Uterus (tissue), 4 donors: Measurements from ENCODE around the gene FST. TPM values are rescaled to one million over a fixed set of nuclear protein-coding genes. Genes with fewer than 3 reads are reported as not detected.

Source experiments
- DNase-seq, 2 donors: peaks; one replicate each; pipeline ENCODE4 v3.0.0-alpha.2; 2019 to 2020
- H3K27ac ChIP-seq, 2 donors: fragments of 200-600 bp; sonication (generic); 1 replicate in 1 of 2; 2 replicates in 1 of 2; pipeline ENCODE4 v1.5.1; 2016 to 2018
- H3K27me3 ChIP-seq, 2 donors: fragments of 200-600 bp; sonication (generic); one replicate each; pipeline ENCODE4 v1.5.1; 2018 to 2019; ENCODE audit warnings: control low read depth in 1 of 2
- H3K36me3 ChIP-seq, 2 donors: fragments of 200-600 bp; sonication (generic); one replicate each; pipeline ENCODE4 v1.5.1; 2019; ENCODE audit warnings: control low read depth in 1 of 2
- H3K4me1 ChIP-seq, 2 donors: fragments of 200-600 bp; sonication (generic); one replicate each; pipeline ENCODE4 v1.5.1; 2018 to 2019; ENCODE audit warnings: control low read depth in 1 of 2
- H3K4me3 ChIP-seq, 2 donors: fragments of 200-600 bp; sonication (generic); 1 replicate in 1 of 2; 2 replicates in 1 of 2; pipeline ENCODE4 v1.5.1; 2018 to 2019; ENCODE audit warnings: mild to moderate bottlenecking in 1 of 2
- H3K9me3 ChIP-seq, 2 donors: fragments of 200-600 bp; sonication (generic); one replicate each; pipeline ENCODE4 v1.5.1; 2019; ENCODE audit warnings: control low read depth in 1 of 2
- CTCF ChIP-seq, 4 experiments: fragments of 200-600 bp in 2 of 4; fragments of 450-650 bp in 2 of 4; sonication (generic) in 2 of 4; IDR thresholded peaks; one replicate each; pipeline ENCODE4 v1.5.1; 2016 to 2019; ENCODE audit warnings: antibody characterized with exemption in 4 of 4, mild to moderate bottlenecking in 2 of 4, moderate library complexity in 1 of 4
- POLR2A ChIP-seq, 2 donors: fragments of 450-650 bp; IDR thresholded peaks; one replicate each; pipeline ENCODE4 v1.6.1; 2016; ENCODE audit warnings: antibody characterized with exemption in 2 of 2, mild to moderate bottlenecking in 1 of 2, moderate library complexity in 1 of 2
- intact Hi-C: fragments of 100-400 bp; cut with DNase I; formaldehyde crosslinking; loops from one replicate; pipeline ENCODE4 v1.15.1; 2023; ENCODE audit warnings: low total_unique reads
- total RNA-seq, 4 donors: library from RNA; depleted of rRNA in 3 of 4; stranded (reverse); fragments of >200 nt in 3 of 4; gene quantifications; one replicate each; pipeline versions ENCODE4 v1.1.0 to v1.2.4, GENCODE V29; 2014 to 2023
- donor health status: DM: yes; HTN: yes; CAD: no.

The FST gene
- total RNA-seq, 4 donors from 2014 or later, result 0.51 to 10.0 (median 6.8) TPM

DNA sequence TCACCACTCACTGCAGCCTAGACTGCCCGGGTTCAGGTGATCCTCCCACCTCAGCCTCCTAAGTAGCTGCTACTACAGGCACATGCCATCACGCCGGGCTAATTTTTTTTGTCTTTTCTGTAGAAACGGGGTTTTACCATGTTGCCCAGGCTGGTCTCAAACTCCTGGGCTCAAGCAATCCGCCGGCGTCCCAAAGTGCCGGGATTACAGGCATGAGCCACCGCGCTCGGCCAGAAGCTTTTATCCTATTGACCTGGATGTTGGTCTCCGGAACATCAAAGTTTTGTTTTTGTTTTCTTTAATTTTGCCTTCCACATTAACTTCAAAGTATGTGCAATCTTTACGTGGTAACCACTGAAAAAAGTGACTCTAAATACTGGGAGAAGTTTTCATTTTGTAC is 42.4 kb upstream of the FST start:
- no peaks in the 10 kb centered on the region for H3K9me3 ChIP-seq
- no peak overlapping the region for H3K4me3 ChIP-seq
- no peak for DNase-seq
- H3K27me3 ChIP-seq, result no peaks in the 10 kb centered on the region
- no peak for TF ChIP-seq CTCF (IDR thresholded peaks at IDR 0.05)
- no peak for TF ChIP-seq POLR2A (IDR thresholded peaks at IDR 0.05)
- no peaks in the 10 kb centered on the region for H3K4me1 ChIP-seq
- H3K27ac ChIP-seq, result no peak overlapping the region
- intact Hi-C loops, result no loop called here
- H3K36me3 ChIP-seq, result no peaks in the 10 kb centered on the region

DNA sequence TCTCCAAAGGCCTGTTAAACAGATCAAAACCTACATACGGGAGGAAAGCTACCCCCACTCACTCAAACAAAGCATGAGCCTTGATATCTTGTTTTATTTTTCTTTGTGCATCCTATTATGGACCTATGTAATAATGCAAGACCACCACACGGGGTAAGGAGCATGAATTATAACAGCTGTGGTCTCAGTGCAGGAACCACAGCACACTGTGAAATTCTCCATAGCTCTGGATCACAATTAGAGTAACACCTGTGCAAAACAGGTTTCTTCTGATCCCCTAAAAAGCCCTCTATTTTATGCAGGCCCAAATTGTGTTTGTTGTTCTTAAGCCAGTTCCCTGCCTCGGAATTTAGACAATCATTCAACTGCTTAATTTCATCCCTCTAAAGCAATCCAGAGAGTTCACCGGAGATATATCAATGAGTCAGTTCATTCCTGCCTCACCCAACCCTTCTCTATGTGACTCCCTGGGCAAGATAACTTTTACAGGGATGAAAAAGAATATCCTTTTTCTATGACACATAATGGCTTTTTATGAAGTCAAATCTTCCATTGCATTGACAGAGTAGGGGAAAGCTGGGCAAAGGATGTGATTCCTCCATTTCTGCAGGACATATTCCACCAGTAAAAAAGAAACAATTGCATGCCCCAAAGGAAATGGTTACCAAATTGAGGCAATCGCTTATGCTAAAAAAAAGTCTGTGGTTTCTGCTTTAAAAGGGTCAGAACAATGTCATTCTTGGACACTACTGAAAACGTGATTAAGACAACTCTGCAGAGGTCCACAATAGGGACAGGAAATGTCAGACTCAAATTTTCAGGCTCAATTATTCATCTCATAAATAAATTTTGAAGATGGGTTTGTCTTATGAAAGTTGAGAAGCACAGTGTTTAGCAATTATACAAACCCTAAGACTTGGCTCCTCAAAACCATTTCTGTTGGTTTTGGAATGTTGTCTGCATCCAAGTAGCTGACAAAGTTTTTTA is 41.6 kb upstream of the FST start:
- Histone ChIP-seq H3K27me3 (no peaks in the 10 kb centered on the region), H3K4me3 (no peak overlapping the region), H3K27ac (no peak overlapping the region), H3K4me1 (no peaks in the 10 kb centered on the region), H3K9me3 (no peaks in the 10 kb centered on the region), H3K36me3 (no peaks in the 10 kb centered on the region)
- intact Hi-C loops, result no loop called here
- TF ChIP-seq CTCF (IDR thresholded peaks at IDR 0.05) (no peak), POLR2A (IDR thresholded peaks at IDR 0.05) (no peak)
- no peak for DNase-seq

- DNase-seq, result no peak
- intact Hi-C loops, result no loop called here
- no peak overlapping the region for H3K27ac ChIP-seq
- H3K36me3 ChIP-seq, result no peaks in the 10 kb centered on the region
- no peaks in the 10 kb centered on the region for H3K4me1 ChIP-seq
- no peak overlapping the region for H3K4me3 ChIP-seq
- TF ChIP-seq POLR2A (IDR thresholded peaks at IDR 0.05), result no peak
- TF ChIP-seq CTCF (IDR thresholded peaks at IDR 0.05), result no peak
- H3K9me3 ChIP-seq, result no peaks in the 10 kb centered on the region
- H3K27me3 ChIP-seq, result no peaks in the 10 kb centered on the region
Observed at GRCh38 chr5:53442961-53443360, 37.5 kb upstream of the FST start.

GRCh38 chr5:53445569-53445968 is 34.9 kb upstream of the FST start:
- Histone ChIP-seq H3K27me3 (no peaks in the 10 kb centered on the region), H3K27ac (no peak overlapping the region), H3K36me3 (no peaks in the 10 kb centered on the region), H3K9me3 (no peaks in the 10 kb centered on the region), H3K4me1 (no peaks in the 10 kb centered on the region), H3K4me3 (no peak overlapping the region)
- no peak for DNase-seq
- TF ChIP-seq CTCF (IDR thresholded peaks at IDR 0.05) (no peak), POLR2A (IDR thresholded peaks at IDR 0.05) (no peak)
- intact Hi-C loops, result no loop called here

DNA sequence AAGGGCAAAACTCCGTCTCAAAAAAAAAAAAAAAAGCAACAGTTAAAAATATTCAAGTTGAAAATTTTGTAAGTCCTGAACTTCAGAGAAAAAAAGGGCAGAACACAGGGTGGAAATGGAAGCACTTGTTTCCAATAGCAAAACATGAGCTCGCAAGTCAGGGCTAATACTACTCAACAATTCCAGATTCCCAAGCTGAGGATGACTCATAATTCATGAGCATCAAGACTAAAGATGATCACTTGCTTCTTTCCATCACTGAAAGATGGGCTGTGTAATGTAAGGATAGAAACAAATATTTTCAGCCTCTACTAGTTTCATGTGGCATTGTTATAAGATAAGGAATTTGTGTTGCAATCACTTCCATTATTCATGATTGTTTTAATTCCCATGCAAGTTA is 33.5 kb upstream of the FST start:
- no peak for DNase-seq
- Histone ChIP-seq H3K36me3 (no peaks in the 10 kb centered on the region), H3K4me1 (no peaks in the 10 kb centered on the region), H3K9me3 (no peaks in the 10 kb centered on the region), H3K27me3 (no peaks in the 10 kb centered on the region), H3K27ac (no peak overlapping the region), H3K4me3 (no peak overlapping the region)
- intact Hi-C loops, result no loop called here
- no peak for TF ChIP-seq CTCF (IDR thresholded peaks at IDR 0.05)
- no peak for TF ChIP-seq POLR2A (IDR thresholded peaks at IDR 0.05)
